GM19351 (cell line): ENCODE measurements around the gene LAMTOR5.
A peak's percentile ranks its signal among the peaks of the same experiment; 100 is the strongest.

Experiments used
- ATAC-seq: cut with Tn5 transposase; IDR thresholded peaks from one replicate; pipeline ENCODE4 v1.9.1; 2021; ENCODE audit warnings: mild to moderate bottlenecking, moderate library complexity; ENCODE audit not compliant: unreplicated experiment

Gene LAMTOR5

GRCh38 chr1:110390692-110391245 is 16.7 kb downstream of the LAMTOR5 start, which contains the start of gene SLC16A4:
Gene SLC16A4, minus strand, starts transcription at chr1:110391026. Its CDS starts 1,703 bp downstream, at chr1:110389323.
- no peak for ATAC-seq

DNA sequence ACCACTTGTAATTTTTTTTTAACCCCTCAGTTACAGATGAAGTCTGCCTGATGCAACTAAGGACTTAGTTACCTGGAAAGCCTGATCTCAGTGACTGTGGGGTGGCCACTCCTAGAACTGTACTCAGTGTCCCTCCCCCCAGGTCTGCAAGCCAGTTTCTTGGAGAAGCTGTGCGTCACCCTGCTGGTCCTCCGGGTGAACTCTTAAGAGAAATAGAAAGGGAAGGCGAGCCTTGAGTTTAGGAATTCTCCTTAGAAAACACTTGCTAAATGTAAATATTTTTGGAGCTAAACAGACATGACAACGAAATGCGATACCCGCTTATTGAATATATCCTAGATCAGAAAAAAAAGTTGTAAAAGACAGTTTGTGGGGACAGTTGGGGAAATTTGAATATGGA is 17.4 kb downstream of the LAMTOR5 start:
- no peak for ATAC-seq

DNA sequence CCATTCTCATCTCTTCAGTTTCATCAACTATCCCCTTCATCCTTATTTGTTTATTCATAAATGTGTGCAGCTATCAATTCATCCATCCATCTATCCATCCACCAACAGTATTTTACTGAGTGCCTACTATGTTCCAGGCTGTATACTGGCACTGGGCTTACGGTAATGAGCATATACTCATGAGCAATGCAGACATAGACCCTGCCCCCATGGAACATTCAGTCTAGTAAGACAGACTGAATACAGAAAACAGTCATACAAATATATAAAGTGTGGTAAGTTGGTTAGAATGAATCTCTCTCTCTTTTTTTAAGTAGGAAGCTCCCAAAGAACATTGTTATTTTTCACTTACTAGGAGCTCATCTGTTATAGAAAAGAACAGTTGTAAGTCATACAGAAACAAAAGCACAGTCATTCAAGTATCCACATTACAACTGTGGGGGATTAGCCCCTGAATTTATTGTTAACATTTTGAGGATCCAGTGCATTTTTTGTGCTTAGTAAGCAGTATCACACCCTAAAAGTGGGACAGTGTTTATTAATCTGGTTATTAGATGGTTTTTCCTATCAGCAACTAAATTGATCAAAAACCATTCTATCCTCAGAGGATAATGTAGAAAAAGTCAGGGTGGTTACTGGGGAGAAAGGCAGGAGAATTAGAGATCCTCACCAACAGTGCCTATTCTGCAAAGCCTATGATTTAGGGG is 20.3 kb downstream of the LAMTOR5 start:
- ATAC-seq: no peak

DNA sequence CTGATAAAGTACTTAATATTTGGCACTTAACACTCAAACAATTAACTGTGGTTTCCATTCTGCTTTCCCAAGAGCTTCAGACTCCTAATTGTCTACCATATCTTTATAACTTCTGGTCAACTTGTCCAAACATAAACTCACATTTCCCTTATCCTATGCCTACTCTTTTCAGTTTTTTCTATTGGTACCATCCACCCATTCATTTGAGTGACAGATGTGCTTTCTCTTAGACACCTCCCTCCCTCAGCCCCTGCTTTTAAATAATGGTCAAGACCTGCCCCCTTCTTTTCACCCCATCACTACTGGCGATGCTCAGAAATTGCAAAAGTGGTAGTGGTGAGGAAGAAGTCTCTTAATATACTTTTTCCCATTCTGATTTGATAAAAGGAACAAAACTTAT is 22.1 kb downstream of the LAMTOR5 start:
- ATAC-seq: no peak

DNA sequence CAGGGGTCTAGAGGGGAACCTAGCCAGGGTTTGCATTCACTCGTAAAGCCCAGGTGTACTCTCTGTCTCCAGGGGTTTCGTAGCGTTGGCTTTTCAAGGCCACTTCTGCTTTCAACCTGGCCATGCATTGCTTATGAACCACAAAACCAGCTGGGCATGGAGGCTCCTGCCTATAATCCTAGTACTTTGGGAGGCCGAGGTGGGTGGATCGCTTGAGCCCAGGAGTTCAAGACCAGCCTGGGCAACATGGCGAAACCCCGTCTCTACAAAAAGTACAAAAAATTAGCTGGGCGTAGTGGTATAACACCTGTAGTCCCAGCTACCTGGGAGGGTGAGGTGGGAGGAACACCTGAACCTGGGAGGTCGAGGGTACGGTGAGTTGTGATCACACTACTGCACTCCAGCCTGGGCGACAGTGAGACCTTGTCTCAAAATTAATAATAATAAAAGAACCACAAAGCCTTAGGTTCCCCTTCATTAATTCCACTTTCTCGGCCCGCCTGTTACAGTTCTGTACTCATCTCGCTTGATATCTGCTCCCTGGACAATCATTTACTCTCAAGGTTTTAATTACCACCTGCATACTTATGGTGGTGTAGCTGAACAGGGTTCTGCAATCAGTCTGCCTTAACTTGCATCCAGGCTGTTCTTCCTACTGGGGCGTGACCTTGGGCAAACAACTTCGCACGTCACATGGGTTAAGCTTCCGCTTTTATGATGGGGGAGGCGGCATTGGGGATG is 22.7 kb downstream of the LAMTOR5 start:
- ATAC-seq: peak; percentile 77

DNA sequence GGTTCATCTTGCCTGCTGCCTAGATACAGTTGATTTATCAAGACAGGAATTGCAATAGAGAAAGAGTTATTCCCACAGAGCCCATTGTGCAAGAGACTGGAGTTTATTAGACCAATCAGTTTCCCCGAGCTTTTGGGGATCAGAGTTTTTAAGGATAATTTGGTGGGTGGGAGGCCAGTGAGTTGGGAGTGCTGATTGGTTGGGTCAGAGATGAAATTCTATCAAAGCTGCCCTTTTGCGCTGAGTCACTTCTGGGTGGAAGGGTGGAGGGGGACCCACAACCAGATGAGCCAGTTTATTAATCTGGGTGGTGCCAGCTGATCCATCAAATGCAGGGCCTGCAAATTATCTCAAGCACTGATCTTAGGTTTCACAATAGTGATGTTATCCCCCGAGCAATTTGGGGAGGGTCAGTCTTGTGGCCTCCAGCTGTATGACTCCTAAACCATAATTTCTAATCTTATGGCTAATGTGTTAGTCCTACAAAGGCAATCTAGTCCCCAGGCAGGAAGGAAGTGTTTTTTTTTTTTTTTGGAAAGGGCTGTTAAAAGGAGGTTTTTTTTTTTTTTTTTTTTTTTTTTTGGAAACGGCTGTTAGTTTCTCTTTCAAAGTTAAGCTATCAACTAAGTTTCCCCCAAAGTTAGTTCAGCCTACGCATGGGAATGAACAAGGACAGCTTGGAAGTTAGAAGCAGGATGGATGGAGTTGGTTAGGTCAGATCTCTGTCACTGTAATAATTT is 24.1 kb downstream of the LAMTOR5 start:
- no peak for ATAC-seq

DNA sequence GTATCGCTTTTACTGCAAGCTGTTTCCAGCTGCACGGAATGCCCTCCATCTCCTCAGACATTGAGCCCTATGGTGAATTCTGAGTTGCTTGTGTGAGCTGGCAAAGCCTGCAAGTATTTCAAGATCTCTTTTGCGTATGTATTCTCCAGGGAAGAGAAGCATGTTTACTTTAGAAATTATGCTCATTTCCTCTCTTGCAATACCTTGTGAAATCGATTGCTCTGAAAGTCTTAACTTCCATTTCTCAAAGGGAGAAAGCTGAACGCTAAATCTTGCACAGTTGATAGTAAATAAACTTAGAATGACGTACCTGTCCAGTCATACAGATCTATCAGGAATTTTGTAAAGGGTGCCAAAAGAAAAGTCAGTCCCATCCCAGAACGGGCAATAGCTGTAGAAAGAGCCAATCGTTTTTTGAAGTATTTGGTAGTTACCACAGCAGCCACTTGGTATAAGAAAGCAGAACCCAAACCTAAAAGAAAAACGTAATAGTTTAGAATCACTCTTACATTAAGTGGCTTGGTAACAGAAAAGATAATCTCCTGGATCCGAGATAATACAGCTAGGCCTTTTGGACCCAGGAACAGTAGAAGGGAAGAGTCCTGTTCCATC is 26.7 kb downstream of the LAMTOR5 start:
- no peak for ATAC-seq

DNA sequence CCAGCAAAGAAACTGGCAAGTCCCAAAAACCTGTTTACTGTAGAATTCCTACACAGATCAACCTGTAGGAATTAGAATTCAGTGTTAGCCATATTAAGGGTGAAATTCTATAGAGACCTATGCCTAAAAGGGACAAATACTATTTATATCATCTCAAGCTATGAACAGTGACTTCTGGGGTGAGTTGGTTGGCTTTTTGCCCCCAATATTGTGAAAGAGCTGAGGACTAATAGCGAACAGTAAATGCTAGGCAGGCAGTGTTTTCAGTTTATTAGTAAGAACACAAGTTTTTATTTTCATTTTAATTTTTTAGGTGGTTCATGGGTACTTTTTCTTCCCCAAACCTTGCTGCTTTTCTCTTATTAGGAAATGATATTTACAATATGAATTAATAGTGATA is 32.0 kb downstream of the LAMTOR5 start:
- ATAC-seq: no peak

DNA sequence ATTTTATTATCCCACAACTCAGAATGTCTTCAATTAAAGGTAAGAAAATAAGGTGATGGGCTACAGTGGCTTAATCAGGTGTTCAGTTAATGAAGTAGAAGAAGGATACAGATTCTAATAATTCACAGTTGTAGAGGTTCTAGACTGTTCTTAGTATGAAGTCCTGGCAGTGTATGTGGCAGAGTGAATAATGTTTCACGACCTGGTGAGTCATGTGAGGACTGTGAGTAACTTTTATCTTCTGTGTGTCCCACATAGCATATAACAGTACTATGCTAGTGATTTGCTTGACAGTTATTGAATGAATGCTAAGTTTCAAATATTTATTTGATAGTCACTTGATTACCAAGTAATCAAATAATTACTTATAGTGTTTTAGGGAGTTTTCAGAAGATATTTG is 36.7 kb downstream of the LAMTOR5 start:
- ATAC-seq: no peak

GRCh38 chr1:110364221-110364620 is 43.3 kb downstream of the LAMTOR5 start:
- ATAC-seq: no peak

DNA sequence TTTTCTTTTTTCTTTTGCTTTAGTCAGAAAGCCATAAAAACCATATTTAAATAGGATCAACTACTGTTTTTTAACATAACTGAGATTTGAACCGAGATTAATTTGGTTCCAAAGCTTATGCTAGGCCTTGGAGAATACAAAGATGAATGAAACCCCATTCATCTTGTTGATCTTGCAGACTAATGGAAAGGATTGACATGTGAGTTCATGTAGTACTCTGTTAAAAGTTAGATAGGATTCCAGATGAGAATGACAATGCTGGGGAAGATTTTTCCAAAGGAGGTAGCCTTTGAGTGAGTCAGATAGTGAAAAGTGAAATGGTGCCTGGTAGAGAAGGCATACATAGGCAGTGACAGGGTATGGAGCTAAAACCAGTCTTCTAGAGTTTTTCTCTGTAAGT is 45.6 kb downstream of the LAMTOR5 start:
- ATAC-seq: no peak

DNA sequence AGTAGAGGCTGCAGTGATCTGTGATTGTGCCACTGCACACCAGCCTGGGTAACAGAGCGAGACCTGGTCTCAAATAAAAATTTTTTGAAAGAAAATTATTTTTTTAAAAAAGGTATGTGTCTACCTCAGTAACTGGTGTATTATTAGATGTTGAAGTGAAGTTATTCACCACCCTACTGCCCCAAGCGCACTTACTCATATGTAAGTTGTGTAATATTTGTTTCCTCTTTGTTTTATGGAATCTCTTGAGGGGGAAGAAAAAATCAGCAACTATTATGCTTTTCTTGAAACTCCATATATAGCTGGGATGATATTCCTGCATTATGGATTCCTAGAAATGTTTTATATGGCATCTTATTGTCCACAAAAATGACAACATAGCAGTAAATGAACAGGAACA is 47.1 kb downstream of the LAMTOR5 start:
- no peak for ATAC-seq

- no peak for ATAC-seq
Measured at GRCh38 chr1:110356379-110356778, 51.1 kb downstream of the LAMTOR5 start.

DNA sequence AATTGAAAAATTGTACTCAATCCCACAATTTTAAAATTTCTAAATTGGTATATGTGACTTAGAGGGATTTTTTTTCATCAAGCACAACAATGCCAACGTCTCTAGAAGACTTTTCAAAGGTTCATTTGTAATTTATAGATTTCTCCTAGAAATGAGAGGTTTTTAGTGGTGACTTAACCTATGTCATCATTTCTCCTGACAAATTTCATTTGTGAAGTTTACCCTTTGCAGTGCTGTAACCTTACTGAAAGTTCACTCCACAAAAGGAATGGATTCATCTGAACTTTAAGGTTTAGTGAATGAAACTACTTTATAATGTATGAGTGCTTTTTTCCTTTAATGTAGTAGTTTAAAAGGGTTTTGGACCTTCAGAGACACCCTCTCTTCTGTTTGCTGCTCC is 52.2 kb downstream of the LAMTOR5 start:
- no peak for ATAC-seq
